Loucy (cell line): ENCODE measurements around the gene SCAMP4.

Experiments
- H2AFZ ChIP-seq: fragments of 200-600 bp; sonication (generic); 2 replicates; pipeline ENCODE4 v1.6.0; 2016; ENCODE audit warnings: antibody characterized with exemption, mild to moderate bottlenecking, low read length, moderate library complexity
- H3F3A ChIP-seq: fragments of 200-600 bp; 2 replicates; pipeline ENCODE4 v1.6.0; 2016; ENCODE audit warnings: antibody characterized with exemption, low read depth, mild to moderate bottlenecking
- H3K27me3 ChIP-seq: fragments of 200-600 bp; sonication (generic); 2 replicates; pipeline ENCODE4 v1.6.1; 2014; ENCODE audit warnings: low read length, mild to moderate bottlenecking; ENCODE audit not compliant: insufficient read depth, poor library complexity, severe bottlenecking
- H3K36me3 ChIP-seq: fragments of 200-600 bp; sonication (generic); 2 replicates; pipeline ENCODE4 v1.6.1; 2016; ENCODE audit warnings: low read length; ENCODE audit not compliant: insufficient read depth
- H3K4me1 ChIP-seq: fragments of 200-600 bp; sonication (generic); 2 replicates; pipeline ENCODE4 v1.5.1; 2014; ENCODE audit warnings: low read length, mild to moderate bottlenecking; ENCODE audit not compliant: insufficient read depth, poor library complexity, severe bottlenecking
- H3K4me2 ChIP-seq: fragments of 200-600 bp; sonication (generic); 2 replicates; pipeline ENCODE4 v1.6.0; 2014; ENCODE audit warnings: antibody characterized with exemption, low read length, low read depth, mild to moderate bottlenecking; ENCODE audit not compliant: poor library complexity, severe bottlenecking
- H3K4me3 ChIP-seq: fragments of 200-600 bp; sonication (generic); 2 replicates; pipeline ENCODE4 v1.5.1; 2014; ENCODE audit warnings: low read length, mild to moderate bottlenecking, mixed read lengths; ENCODE audit not compliant: poor library complexity, severe bottlenecking
- H3K79me2 ChIP-seq: fragments of 200-600 bp; sonication (generic); 2 replicates; pipeline ENCODE4 v1.6.1; 2014; ENCODE audit warnings: low read length; ENCODE audit not compliant: insufficient read depth
- H3K9ac ChIP-seq: fragments of 200-600 bp; sonication (generic); 2 replicates; pipeline ENCODE4 v1.6.0; 2014; ENCODE audit warnings: mild to moderate bottlenecking, low read depth, low read length, moderate library complexity; ENCODE audit not compliant: poor library complexity, severe bottlenecking
- H3K9me2 ChIP-seq: fragments of 200-600 bp; sonication (generic); replicated peaks from 2 replicates; pipeline ENCODE4 v1.6.1; 2016; ENCODE audit warnings: low read depth, low read length, mixed read lengths
- H3K9me3 ChIP-seq: fragments of 200-600 bp; sonication (generic); 2 replicates; pipeline ENCODE4 v1.6.1; 2014; ENCODE audit warnings: mild to moderate bottlenecking, antibody characterized with exemption, low read length, low read depth; ENCODE audit not compliant: insufficient read depth
- H4K20me1 ChIP-seq: fragments of 200-600 bp; sonication (generic); 2 replicates; pipeline ENCODE4 v1.6.0; 2014; ENCODE audit warnings: antibody characterized with exemption, low read length, mild to moderate bottlenecking; ENCODE audit not compliant: insufficient read depth, poor library complexity, severe bottlenecking
- CTCF ChIP-seq: fragments of 200-600 bp; sonication (generic); conservative IDR thresholded peaks from 2 replicates; pipeline ENCODE4 v1.5.1; 2014; ENCODE audit warnings: mild to moderate bottlenecking, antibody characterized with exemption, low read length
- EZH2phosphoT487 ChIP-seq: fragments of 200-600 bp; IDR thresholded peaks from 2 replicates; pipeline ENCODE4 v1.6.1; 2018; ENCODE audit warnings: antibody characterized with exemption, mild to moderate bottlenecking, moderate library complexity, borderline replicate concordance

SCAMP4 gene

GRCh38 chr19:1974381-1975161, 69.4 kb downstream of the SCAMP4 start:
- no peaks in the 10 kb centered on the region for H3K9me3 ChIP-seq
- TF ChIP-seq CTCF (no peak), EZH2phosphoT487 (no peak)
- H3K9ac ChIP-seq = no peak overlapping the region
- no peak overlapping the region for H3K4me2 ChIP-seq
- H3K4me1 ChIP-seq = no peaks in the 10 kb centered on the region
- H3K9me2 ChIP-seq = no peaks in the 10 kb centered on the region
- no peak overlapping the region for H2AFZ ChIP-seq
- peaks cover 48% of the 10 kb centered on the region; the same call in 1 of the 2 replicates for H3K36me3 ChIP-seq
- H3K27me3 ChIP-seq = no peaks in the 10 kb centered on the region
- peaks cover 18% of the 10 kb centered on the region for H4K20me1 ChIP-seq
- no peak overlapping the region for H3K4me3 ChIP-seq
- H3F3A ChIP-seq = no peaks in the 10 kb centered on the region
- H3K79me2 ChIP-seq = peaks cover 54% of the 10 kb centered on the region; the same call in 1 of the 2 replicates

GRCh38 chr19:1975162-1975480, 69.9 kb downstream of the SCAMP4 start:
- TF ChIP-seq EZH2phosphoT487 (no peak), CTCF (no peak)
- H3K36me3 ChIP-seq = peaks cover 48% of the 10 kb centered on the region; the same call in 1 of the 2 replicates
- H2AFZ ChIP-seq = no peak overlapping the region
- peaks cover 18% of the 10 kb centered on the region for H4K20me1 ChIP-seq
- no peaks in the 10 kb centered on the region for H3K9me3 ChIP-seq
- H3F3A ChIP-seq = no peaks in the 10 kb centered on the region
- no peak overlapping the region for H3K9ac ChIP-seq
- H3K4me1 ChIP-seq = no peaks in the 10 kb centered on the region
- H3K4me2 ChIP-seq = no peak overlapping the region
- no peaks in the 10 kb centered on the region for H3K9me2 ChIP-seq
- H3K4me3 ChIP-seq = no peak overlapping the region
- peaks cover 49% of the 10 kb centered on the region; the same call in 1 of the 2 replicates for H3K79me2 ChIP-seq
- H3K27me3 ChIP-seq = no peaks in the 10 kb centered on the region
